ENCODE measurements around the gene BRD2. TPM values are rescaled to one million over a fixed set of nuclear protein-coding genes. Genes with fewer than 3 reads are reported as not detected.

Gene BRD2
- total and polyA plus RNA-seq, 2 donors (not counting 1 experiment from before 2014, with no cell fraction given), result 474 to 620 TPM

- H3K9me3 Mint-ChIP-seq (ENCODE audit: insufficient read depth), result no peaks in the 10 kb centered on the region
- CTCF ChIA-PET, result interaction anchor here (0.8 to 15.8 kb wide), 14 partner anchors 7 to 103 kb away, joined by 3 to 462 read pairs (median 6); partner anchors contain the start of genes BRD2, HLA-DMA and TAP2
- H3K36me3 ChIP-seq (replicated peaks in 1 of 2; ENCODE audit: control extremely low read depth in 1 of 2, control insufficient read depth in 1 of 2, extremely low read depth in 1 of 2, insufficient read depth in 2 of 2, low read length in 1 of 2), result peaks cover 0 to 37% of the 10 kb centered on the region in 2 experiments
- H3K4me1 ChIP-seq (ENCODE audit: control insufficient read depth in 2 of 2, insufficient read depth in 2 of 2, low read length in 2 of 2), result peaks cover 66 to 82% of the 10 kb centered on the region in 2 donors
- peaks cover 8% of the 10 kb centered on the region for H4K20me1 ChIP-seq (ENCODE audit: control insufficient read depth, insufficient read depth, low read length, poor library complexity, severe bottlenecking)
- 2% methylated on average over 7 of the region's 9 CpGs for WGBS (ENCODE audit: insufficient coverage)
- peak within 1 kb of the TSS; percentile 93 for H3K9ac ChIP-seq (ENCODE audit: low read length)
- peaks cover 80% of the 10 kb centered on the region for H3K4me1 Mint-ChIP-seq
- peak within 1 kb of the TSS; percentile 95 to 100 (median 96) for H3K4me3 ChIP-seq (ENCODE audit: control extremely low read depth in 1 of 5, extremely low read depth in 1 of 5, insufficient read depth in 1 of 5, low read depth in 2 of 5, low read length in 4 of 5)
- H3K9me3 ChIP-seq (ENCODE audit: control extremely low read depth in 1 of 3, control insufficient read depth in 2 of 3, insufficient read depth in 1 of 3, low read length in 2 of 3), result no peaks in the 10 kb centered on the region
- peaks cover 70% of the 10 kb centered on the region for H3K79me2 ChIP-seq (ENCODE audit: control insufficient read depth, insufficient read depth, low read length)
- ATAC-seq (ENCODE audit: low read depth) (peak; percentile 51), DNase-seq (peak; percentile 91)
- H2AFZ ChIP-seq (ENCODE audit: insufficient read depth, low read depth, low read length, poor library complexity, severe bottlenecking), result no peak within 1 kb of the TSS
- H3K4me2 ChIP-seq (replicated peaks; ENCODE audit: low read depth, low read length, poor library complexity, severe bottlenecking), result peak within 1 kb of the TSS; percentile 81
- H3K27ac ChIP-seq (ENCODE audit: low read length in 2 of 2), result peak within 1 kb of the TSS; percentile 97 to 98
- POLR2A ChIA-PET, result interaction anchor here (0.6 to 7.4 kb wide), 17 partner anchors 9 to 750 kb away, joined by 3 to 326 read pairs (median 7); partner anchors contain the start of genes BRD2, HLA-DMA, PBX2 and PSMB8
- H3K27me3 ChIP-seq (replicated peaks in 1 of 4; ENCODE audit: control extremely low read depth in 1 of 4, control insufficient read depth in 3 of 4, insufficient read depth in 4 of 4, low read length in 3 of 4), result no peaks in the 10 kb centered on the region
- peak within 1 kb of the TSS; percentile 96 for H3K4me3 Mint-ChIP-seq
- H3K27ac Mint-ChIP-seq, result peak within 1 kb of the TSS; percentile 99
- intact Hi-C loops (cut with micrococcal nuclease), result loop anchor here (1.0 to 10.0 kb wide), 9 partner anchors 7 to 668 kb away; partner anchors contain the start of genes HLA-DMA, HLA-DOB and PSMB8
- H3K27me3 Mint-ChIP-seq, result no peaks in the 10 kb centered on the region
- TF ChIP-seq CTCF (IDR thresholded peaks at IDR 0.05) (no peak), EZH2 (IDR thresholded peaks at IDR 0.05; ENCODE audit: borderline replicate concordance, insufficient read depth, low read depth, low read length, poor library complexity, severe bottlenecking) (no peak)
These were observed 27.7 kb upstream of the BRD2 start, which contains the start of gene HLA-DMB for GRCh38 chr6:32940656-32941213. Gene HLA-DMB (minus strand): TSS chr6:32941028. CDS start chr6:32940807, 221 bp downstream.

Data from B cell (primary cell).